BE2C (cell line): ENCODE data around the gene ETV3.

Source experiments
- DNase-seq: peaks from one replicate; pipeline ENCODE4 v3.0.0-alpha.2; 2020
- H3K27me3 ChIP-seq: fragments of 250-450 bp; sonication (Bioruptor Pico); 2 replicates; pipeline ENCODE4 v1.5.1; 2020; ENCODE audit warnings: mild to moderate bottlenecking
- H3K36me3 ChIP-seq: fragments of 250-450 bp; sonication (Bioruptor Pico); 2 replicates; pipeline ENCODE4 v1.5.1; 2020; ENCODE audit warnings: mild to moderate bottlenecking
- H3K4me1 ChIP-seq: fragments of 250-450 bp; sonication (Bioruptor Pico); 2 replicates; pipeline ENCODE4 v1.5.1; 2020
- H3K4me3 ChIP-seq: 2 replicates; pipeline ENCODE4 v1.5.1; 2011; ENCODE audit warnings: low read depth, low read length
- H3K9me3 ChIP-seq: fragments of 250-450 bp; sonication (Bioruptor Pico); 2 replicates; pipeline ENCODE4 v1.5.1; 2020
- CTCF ChIP-seq: IDR thresholded peaks from 2 replicates; pipeline ENCODE4 v1.5.1; 2012; ENCODE audit warnings: mild to moderate bottlenecking, low read depth, low read length

ETV3 gene

GRCh38 chr1:157119448-157119847, 18.7 kb downstream of the ETV3 start:
- H3K27me3 ChIP-seq, result no peaks in the 10 kb centered on the region
- DNase-seq, result no peak
- no peaks in the 10 kb centered on the region for H3K9me3 ChIP-seq
- peaks cover 19% of the 10 kb centered on the region for H3K36me3 ChIP-seq
- no peak for TF ChIP-seq CTCF
- no peaks in the 10 kb centered on the region for H3K4me1 ChIP-seq
- H3K4me3 ChIP-seq, result no peak overlapping the region

- Histone ChIP-seq H3K27me3 (no peaks in the 10 kb centered on the region), H3K4me1 (no peaks in the 10 kb centered on the region), H3K36me3 (peaks cover 19% of the 10 kb centered on the region), H3K9me3 (no peaks in the 10 kb centered on the region), H3K4me3 (no peak overlapping the region)
- TF ChIP-seq CTCF, result no peak
- DNase-seq, result no peak
Measured at GRCh38 chr1:157119008-157119407, 19.2 kb downstream of the ETV3 start.

- Histone ChIP-seq H3K4me1 (no peaks in the 10 kb centered on the region), H3K9me3 (no peaks in the 10 kb centered on the region), H3K4me3 (no peak overlapping the region), H3K27me3 (no peaks in the 10 kb centered on the region), H3K36me3 (peaks cover 7% of the 10 kb centered on the region; the same call in 1 of the 2 replicates)
- TF ChIP-seq CTCF, result no peak
- DNase-seq, result no peak
Measured at GRCh38 chr1:157117527-157118057, 20.6 kb downstream of the ETV3 start.

GRCh38 chr1:157116737-157117103, 21.5 kb downstream of the ETV3 start:
- peaks cover 6% of the 10 kb centered on the region; the same call in 1 of the 2 replicates for H3K36me3 ChIP-seq
- no peak for DNase-seq
- no peak overlapping the region for H3K4me3 ChIP-seq
- H3K9me3 ChIP-seq, result no peaks in the 10 kb centered on the region
- no peaks in the 10 kb centered on the region for H3K27me3 ChIP-seq
- no peaks in the 10 kb centered on the region for H3K4me1 ChIP-seq
- TF ChIP-seq CTCF, result no peak

GRCh38 chr1:157115851-157116736, 22.1 kb downstream of the ETV3 start:
- TF ChIP-seq CTCF, result no peak

GRCh38 chr1:157115429-157115838, 22.8 kb downstream of the ETV3 start:
- Histone ChIP-seq H3K4me3 (no peak overlapping the region), H3K36me3 (peaks cover 6% of the 10 kb centered on the region; the same call in 1 of the 2 replicates)

More at GRCh38 chr1:157115851-157116736, 22.1 kb downstream of the ETV3 start:
- Histone ChIP-seq H3K4me1 (no peaks in the 10 kb centered on the region), H3K36me3 (peaks cover 6% of the 10 kb centered on the region; the same call in 1 of the 2 replicates), H3K9me3 (no peaks in the 10 kb centered on the region), H3K4me3 (no peak overlapping the region), H3K27me3 (no peaks in the 10 kb centered on the region)
- DNase-seq, result no peak

More at GRCh38 chr1:157115429-157115838, 22.8 kb downstream of the ETV3 start:
- Histone ChIP-seq H3K4me1 (no peaks in the 10 kb centered on the region), H3K27me3 (no peaks in the 10 kb centered on the region), H3K9me3 (no peaks in the 10 kb centered on the region)
- TF ChIP-seq CTCF, result no peak
- DNase-seq, result no peak
